ENCODE measurements around the gene UROS.

Gene UROS

DNA sequence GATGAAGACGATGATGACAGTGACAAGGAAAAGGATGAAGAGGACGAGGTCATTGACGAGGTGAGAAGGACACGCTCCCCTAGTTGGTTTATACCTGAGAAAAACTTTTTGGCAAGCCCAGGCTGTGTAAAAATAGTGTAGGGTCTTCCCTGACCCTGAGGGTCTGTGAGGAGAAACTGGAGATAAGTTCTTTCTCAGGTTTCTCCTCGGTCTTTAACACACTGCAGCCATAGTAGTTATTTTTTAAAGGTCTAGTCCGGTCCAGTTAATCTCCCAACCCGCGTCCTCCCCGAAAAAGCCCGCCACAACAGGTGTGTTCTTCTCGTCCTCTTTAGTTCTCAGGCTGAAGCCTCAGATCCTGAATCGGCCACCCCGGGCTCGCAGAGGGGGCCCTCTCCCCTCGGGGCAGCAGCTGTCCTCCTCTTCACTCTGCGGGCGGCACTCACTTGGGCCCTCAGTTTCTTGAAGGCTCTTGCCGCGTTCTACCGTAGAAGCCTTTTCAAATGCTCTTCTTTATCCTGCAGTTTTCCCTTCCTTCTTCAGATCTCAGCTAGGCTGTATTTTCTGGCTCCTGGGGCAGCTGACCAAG, 699 bp upstream of the UROS start:
- peak overlapping the region; percentile 39 for H3K27ac ChIP-seq (ENCODE audit: poor library complexity, severe bottlenecking)
- DNase-seq (ENCODE audit: low spot score) (no peak), ATAC-seq (ENCODE audit: low read depth) (peak; percentile 3; the same call in 1 of the 3 replicates)
- H3K27me3 ChIP-seq (ENCODE audit: insufficient read depth, poor library complexity, severe bottlenecking): no peaks in the 10 kb centered on the region
- TF ChIP-seq, protein P1, sequence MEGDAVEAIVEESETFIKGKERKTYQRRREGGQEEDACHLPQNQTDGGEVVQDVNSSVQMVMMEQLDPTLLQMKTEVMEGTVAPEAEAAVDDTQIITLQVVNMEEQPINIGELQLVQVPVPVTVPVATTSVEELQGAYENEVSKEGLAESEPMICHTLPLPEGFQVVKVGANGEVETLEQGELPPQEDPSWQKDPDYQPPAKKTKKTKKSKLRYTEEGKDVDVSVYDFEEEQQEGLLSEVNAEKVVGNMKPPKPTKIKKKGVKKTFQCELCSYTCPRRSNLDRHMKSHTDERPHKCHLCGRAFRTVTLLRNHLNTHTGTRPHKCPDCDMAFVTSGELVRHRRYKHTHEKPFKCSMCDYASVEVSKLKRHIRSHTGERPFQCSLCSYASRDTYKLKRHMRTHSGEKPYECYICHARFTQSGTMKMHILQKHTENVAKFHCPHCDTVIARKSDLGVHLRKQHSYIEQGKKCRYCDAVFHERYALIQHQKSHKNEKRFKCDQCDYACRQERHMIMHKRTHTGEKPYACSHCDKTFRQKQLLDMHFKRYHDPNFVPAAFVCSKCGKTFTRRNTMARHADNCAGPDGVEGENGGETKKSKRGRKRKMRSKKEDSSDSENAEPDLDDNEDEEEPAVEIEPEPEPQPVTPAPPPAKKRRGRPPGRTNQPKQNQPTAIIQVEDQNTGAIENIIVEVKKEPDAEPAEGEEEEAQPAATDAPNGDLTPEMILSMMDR (IDR thresholded peaks at IDR 0.05; ENCODE audit: poor library complexity, severe bottlenecking): no peak
- no peaks in the 10 kb centered on the region for H3K9me3 ChIP-seq (ENCODE audit: severe bottlenecking)
- peaks cover 9% of the 10 kb centered on the region for H3K4me1 ChIP-seq (ENCODE audit: insufficient read depth, poor library complexity, severe bottlenecking)
- peak overlapping the region; percentile 91 for H3K4me3 ChIP-seq (ENCODE audit: severe bottlenecking)
- peaks cover 47% of the 10 kb centered on the region for H3K36me3 ChIP-seq (ENCODE audit: low read depth)

DNA sequence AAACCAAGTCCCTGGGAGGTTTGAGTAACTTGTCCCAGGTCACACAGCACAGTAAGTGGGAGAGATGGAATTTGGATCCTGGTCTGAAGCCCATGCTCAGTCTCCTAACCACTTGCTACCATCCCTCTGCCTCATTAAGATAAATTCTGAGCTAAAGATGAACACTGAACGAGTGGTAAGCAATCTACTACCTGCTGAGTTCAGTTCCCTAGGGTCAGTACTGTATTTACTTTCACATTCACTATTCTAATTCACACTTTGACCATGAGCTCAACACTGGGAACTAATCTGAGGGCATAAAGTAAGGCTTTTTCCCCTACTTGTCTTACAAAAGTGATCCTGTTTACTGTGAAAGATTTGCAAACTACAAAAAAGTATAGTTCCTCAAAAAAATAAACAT, 2.4 kb downstream of the UROS start:
- no peak for ATAC-seq (ENCODE audit: low read depth)
- Histone ChIP-seq H3K27ac (ENCODE audit: poor library complexity, severe bottlenecking) (no peak overlapping the region), H3K36me3 (ENCODE audit: low read depth) (peaks cover 18% of the 10 kb centered on the region), H3K4me3 (ENCODE audit: severe bottlenecking) (no peak overlapping the region), H3K9me3 (ENCODE audit: severe bottlenecking) (no peaks in the 10 kb centered on the region), H3K27me3 (ENCODE audit: insufficient read depth, poor library complexity, severe bottlenecking) (no peaks in the 10 kb centered on the region), H3K4me1 (ENCODE audit: insufficient read depth, poor library complexity, severe bottlenecking) (peaks cover 9% of the 10 kb centered on the region)
- no peak for DNase-seq (ENCODE audit: low spot score)
- TF ChIP-seq, protein P1 (IDR thresholded peaks at IDR 0.05; ENCODE audit: poor library complexity, severe bottlenecking): no peak

DNA sequence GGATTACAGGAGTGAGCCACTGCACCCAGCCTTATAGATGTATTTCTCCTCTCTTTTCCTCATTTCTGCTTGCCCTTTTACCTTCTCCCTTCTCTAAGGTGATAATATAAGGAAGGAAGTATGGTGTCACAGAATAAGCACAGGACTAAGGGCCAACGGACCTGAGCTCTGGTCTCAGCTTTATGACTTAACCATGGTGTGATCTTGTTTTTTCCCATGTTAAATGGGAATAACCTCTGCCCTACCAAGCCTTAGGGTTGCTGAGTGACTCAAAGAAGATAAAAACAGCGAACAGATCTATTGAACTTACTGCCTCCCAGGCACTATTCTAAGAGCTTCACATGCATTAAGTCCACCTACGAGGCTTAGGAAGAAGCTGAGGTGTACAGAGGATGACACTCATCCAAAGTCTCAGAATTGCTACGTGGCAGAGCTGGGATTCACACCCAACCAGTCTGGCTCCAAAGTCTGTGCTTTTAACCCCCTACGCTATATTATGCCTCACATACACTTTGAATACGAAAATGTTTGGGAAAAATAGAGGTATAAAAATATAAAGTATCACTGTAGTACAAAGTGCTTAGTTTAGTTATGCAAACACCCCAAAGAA, 5.6 kb downstream of the UROS start:
- H3K36me3 ChIP-seq (ENCODE audit: low read depth): peaks cover 28% of the 10 kb centered on the region
- DNase-seq (ENCODE audit: low spot score) (no peak), ATAC-seq (ENCODE audit: low read depth) (no peak)
- TF ChIP-seq, protein P1 (IDR thresholded peaks at IDR 0.05; ENCODE audit: poor library complexity, severe bottlenecking): no peak
- no peak overlapping the region for H3K27ac ChIP-seq (ENCODE audit: poor library complexity, severe bottlenecking)
- no peaks in the 10 kb centered on the region for H3K9me3 ChIP-seq (ENCODE audit: severe bottlenecking)
- no peaks in the 10 kb centered on the region for H3K4me1 ChIP-seq (ENCODE audit: insufficient read depth, poor library complexity, severe bottlenecking)
- H3K27me3 ChIP-seq (ENCODE audit: insufficient read depth, poor library complexity, severe bottlenecking): no peaks in the 10 kb centered on the region
- no peak overlapping the region for H3K4me3 ChIP-seq (ENCODE audit: severe bottlenecking)

DNA sequence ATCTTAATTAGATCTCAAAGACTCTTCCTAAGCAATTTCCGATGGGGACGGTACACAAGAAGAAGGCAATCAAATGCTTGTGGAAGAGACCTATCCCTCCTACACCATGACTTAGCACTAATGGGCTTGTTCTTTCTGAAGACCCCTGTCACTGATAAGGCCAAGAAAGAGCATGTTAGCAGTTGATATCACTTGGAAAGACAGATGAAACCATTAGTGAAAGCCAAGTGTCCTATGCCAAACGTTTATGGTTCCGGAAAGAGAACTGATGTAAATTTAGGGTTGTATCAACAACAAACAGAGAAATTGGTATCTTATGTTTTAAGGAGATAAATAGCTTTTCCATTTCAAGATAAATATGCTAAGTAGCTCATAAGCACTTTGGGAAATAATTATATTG, 6.5 kb downstream of the UROS start:
- H3K36me3 ChIP-seq (ENCODE audit: low read depth): peaks cover 37% of the 10 kb centered on the region
- no peak overlapping the region for H3K4me3 ChIP-seq (ENCODE audit: severe bottlenecking)
- no peak for DNase-seq (ENCODE audit: low spot score)
- TF ChIP-seq, protein P1 (IDR thresholded peaks at IDR 0.05; ENCODE audit: poor library complexity, severe bottlenecking): no peak
- no peak for ATAC-seq (ENCODE audit: low read depth)
- H3K9me3 ChIP-seq (ENCODE audit: severe bottlenecking): no peaks in the 10 kb centered on the region
- no peaks in the 10 kb centered on the region for H3K27me3 ChIP-seq (ENCODE audit: insufficient read depth, poor library complexity, severe bottlenecking)
- no peak overlapping the region for H3K27ac ChIP-seq (ENCODE audit: poor library complexity, severe bottlenecking)
- no peaks in the 10 kb centered on the region for H3K4me1 ChIP-seq (ENCODE audit: insufficient read depth, poor library complexity, severe bottlenecking)

DNA sequence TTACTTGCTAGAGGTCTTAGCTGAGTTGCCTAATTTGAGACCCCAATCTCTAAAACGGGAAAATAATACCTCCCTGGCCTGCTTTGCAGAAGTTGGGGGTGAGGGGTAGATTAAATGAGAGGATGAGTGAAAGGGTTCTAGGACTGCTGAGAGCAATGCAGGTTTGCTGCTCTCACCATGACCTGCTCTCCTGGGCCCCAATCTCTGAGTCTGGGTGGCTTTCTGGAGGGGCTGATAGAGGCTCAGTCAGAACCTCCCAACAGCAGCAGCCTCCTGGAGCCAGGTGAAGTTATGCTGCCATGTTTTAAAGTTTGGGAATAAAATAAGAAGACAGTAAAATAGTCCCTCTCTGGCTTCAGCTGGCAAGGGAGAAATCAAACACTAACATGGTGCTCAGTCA, 7.3 kb downstream of the UROS start:
- ATAC-seq (ENCODE audit: low read depth) (no peak), DNase-seq (ENCODE audit: low spot score) (no peak)
- Histone ChIP-seq H3K9me3 (ENCODE audit: severe bottlenecking) (no peaks in the 10 kb centered on the region), H3K27ac (ENCODE audit: poor library complexity, severe bottlenecking) (no peak overlapping the region), H3K27me3 (ENCODE audit: insufficient read depth, poor library complexity, severe bottlenecking) (no peaks in the 10 kb centered on the region), H3K4me3 (ENCODE audit: severe bottlenecking) (no peak overlapping the region), H3K4me1 (ENCODE audit: insufficient read depth, poor library complexity, severe bottlenecking) (no peaks in the 10 kb centered on the region), H3K36me3 (ENCODE audit: low read depth) (peaks cover 41% of the 10 kb centered on the region)
- TF ChIP-seq, protein P1 (IDR thresholded peaks at IDR 0.05; ENCODE audit: poor library complexity, severe bottlenecking): no peak
